A549 (cell line): ENCODE results near the gene CCPG1. TPM values are rescaled to one million over a fixed set of nuclear protein-coding genes. Genes with fewer than 3 reads are reported as not detected.

Source experiments
- ATAC-seq, 2 experiments: fragments of 200-7000 bp in 1 of 2; fragments of >200 bp in 1 of 2; cut with Nextera tagmentation in 1 of 2; cut with Tn5 transposase in 1 of 2; 3 replicates each; pipeline versions ENCODE4 v1.8.0 to v1.9.1; 2018 to 2020; ENCODE audit warnings: mild to moderate bottlenecking in 1 of 2, moderate library complexity in 1 of 2
- CTCF ChIA-PET: fragments of 300-600 bp; sonication (Branson Sonifier 250); formaldehyde crosslinking; extraction: SDS; loops from one replicate; lab custom pipeline; 2021; ENCODE audit warnings: antibody characterized with exemption, inconsistent platforms; lab: Yijun Ruan, JAX
- POLR2A ChIA-PET: fragments of 350-600 bp; formaldehyde crosslinking; extraction: SDS; loops from one replicate; lab custom pipeline; 2021; ENCODE audit warnings: antibody characterized with exemption, inconsistent platforms; lab: Yijun Ruan, JAX
- DNase-seq, 2 experiments: peaks; one replicate each; pipeline versions ENCODE4 v3.0.0 to v3.0.0-alpha.2; 2011 to 2016; ENCODE audit warnings: low read depth in 1 of 2, low spot score in 1 of 2
- FAIRE-seq: peaks from 2 replicates; lab custom pipeline; 2011; peaks lifted over from hg19 to GRCh38; lab: Jason Lieb, UNC
- H3K27ac ChIP-seq, 2 experiments: fragments of >200 bp; sonication (Bioruptor Twin); formaldehyde crosslinking; 3 replicates each; pipeline ENCODE4 v1.5.1; 2016 to 2017
- H3K4me1 ChIP-seq: fragments of >200 bp; sonication (Bioruptor Twin); formaldehyde crosslinking; 3 replicates; pipeline ENCODE4 v1.6.1; 2016
- H3K4me2 ChIP-seq: fragments of >200 bp; sonication (Bioruptor Twin); formaldehyde crosslinking; 3 replicates; pipeline ENCODE4 v1.6.1; 2016
- H3K4me3 ChIP-seq: fragments of >200 bp; sonication (Bioruptor Twin); formaldehyde crosslinking; 3 replicates; pipeline ENCODE4 v1.5.1; 2016
- H3K9me3 ChIP-seq: fragments of >200 bp; sonication (Bioruptor Twin); formaldehyde crosslinking; 3 replicates; pipeline ENCODE4 v1.6.1; 2016
- ATOH8 ChIP-seq: fragments of 250-450 bp; sonication (Bioruptor Pico); IDR thresholded peaks from 2 replicates; pipeline ENCODE4 v1.5.0; 2020; ENCODE audit warnings: low read depth, mild to moderate bottlenecking, moderate library complexity
- CBX8 ChIP-seq: fragments of 200-600 bp; sonication (generic); IDR thresholded peaks from 2 replicates; pipeline ENCODE4 v1.6.1; 2016
- E2F6 ChIP-seq: IDR thresholded peaks from 2 replicates; pipeline ENCODE4 v1.6.1; 2012; ENCODE audit warnings: low read depth, borderline replicate concordance
- EP300 ChIP-seq, 2 experiments: fragments of >200 bp; sonication (Bioruptor Twin); formaldehyde crosslinking; IDR thresholded peaks; 2 replicates in 1 of 2; 3 replicates in 1 of 2; pipeline ENCODE4 v1.6.1; 2016 to 2017
- FOSL2 ChIP-seq, 2 experiments: fragments of 450-650 bp in 1 of 2; fragments of >200 bp in 1 of 2; sonication (Bioruptor Twin) in 1 of 2; formaldehyde crosslinking; IDR thresholded peaks; 2 replicates each; pipeline versions ENCODE4 v1.5.0 to v1.6.1; 2016 to 2020; ENCODE audit warnings: mild to moderate bottlenecking in 1 of 2, moderate library complexity in 1 of 2
- FOXS1 ChIP-seq: fragments of 250-450 bp; sonication (Bioruptor Pico); IDR thresholded peaks from 2 replicates; pipeline ENCODE4 v1.5.0; 2020; ENCODE audit warnings: mild to moderate bottlenecking, moderate library complexity
- GATA3 ChIP-seq: IDR thresholded peaks from 2 replicates; pipeline ENCODE4 v1.6.1; 2012; ENCODE audit warnings: borderline replicate concordance
- HDAC2 ChIP-seq: fragments of 200-600 bp; sonication (generic); IDR thresholded peaks from 2 replicates; pipeline ENCODE4 v1.6.1; 2016
- HOXB13 ChIP-seq: fragments of 250-450 bp; sonication (Bioruptor Pico); IDR thresholded peaks from 2 replicates; pipeline ENCODE4 v1.5.0; 2020; ENCODE audit warnings: low read depth, mild to moderate bottlenecking, moderate library complexity
- MAZ ChIP-seq: fragments of 150-350 bp; IDR thresholded peaks from 2 replicates; pipeline ENCODE4 v1.6.1; 2014; ENCODE audit warnings: antibody characterized with exemption, low read depth, low read length, borderline replicate concordance
- MYC ChIP-seq: IDR thresholded peaks from 2 replicates; pipeline ENCODE4 v1.6.1; 2012; ENCODE audit warnings: mild to moderate bottlenecking, inconsistent platforms, low read length, improper control_type of control experiment, borderline replicate concordance
- PBX3 ChIP-seq: IDR thresholded peaks from 2 replicates; pipeline ENCODE4 v1.6.1; 2012
- POLR2A ChIP-seq: IDR thresholded peaks from 2 replicates; pipeline ENCODE4 v1.6.1; 2012; ENCODE audit warnings: mild to moderate bottlenecking, low read length
- RAD21 ChIP-seq, 2 experiments: fragments of >200 bp in 1 of 2; sonication (Bioruptor Twin) in 1 of 2; formaldehyde crosslinking in 1 of 2; IDR thresholded peaks in 1 of 2; conservative IDR thresholded peaks in 1 of 2; 2 replicates in 1 of 2; 3 replicates in 1 of 2; pipeline ENCODE4 v1.6.1; 2012 to 2018; ENCODE audit warnings: inconsistent platforms in 1 of 2
- RARB ChIP-seq: fragments of 250-450 bp; sonication (Bioruptor Pico); IDR thresholded peaks from 2 replicates; pipeline ENCODE4 v1.8.0; 2021; ENCODE audit warnings: mild to moderate bottlenecking, moderate library complexity
- REST ChIP-seq: fragments of 200-600 bp; sonication (generic); IDR thresholded peaks from 2 replicates; pipeline ENCODE4 v1.6.1; 2016; ENCODE audit warnings: antibody characterized with exemption, mild to moderate bottlenecking, moderate library complexity
- RNF2 ChIP-seq: fragments of 200-600 bp; sonication (generic); IDR thresholded peaks from 2 replicates; pipeline ENCODE4 v1.6.1; 2016; ENCODE audit warnings: low read depth, mild to moderate bottlenecking, antibody characterized with exemption, moderate library complexity, borderline replicate concordance
- USF2 ChIP-seq: fragments of 450-650 bp; IDR thresholded peaks from 2 replicates; pipeline ENCODE4 v1.6.1; 2014; ENCODE audit warnings: antibody characterized with exemption
- ZFP36 ChIP-seq: fragments of 450-650 bp; IDR thresholded peaks from 2 replicates; pipeline ENCODE4 v1.6.1; 2014; ENCODE audit warnings: borderline replicate concordance; ENCODE audit not compliant: partially characterized antibody
- WGBS: methylation state at CpG from one replicate; pipeline ENCODE4 v1.1.6; 2017; ENCODE audit errors: missing lambda C conversion rate; 5-methylcytosine and 5-hydroxymethylcytosine counted together
- polyA plus RNA-seq, 4 experiments: library from polyadenylated mRNA; depleted of rRNA in 3 of 4; stranded (reverse); fragments of >200 nt; fragmentation: RNase III in 1 of 4; extraction: RNeasy Plus Mini Kit Qiagen cat#74134 plus additional on column Dnase treatment in 1 of 4; gene quantifications; 2 replicates in 3 of 4; 3 replicates in 1 of 4; pipeline ENCODE4 v1.2.3, GENCODE V29; 2011 to 2017
- TF ChIP-seq, protein P1 (sequence below): fragments of >200 bp; sonication (Bioruptor Twin); formaldehyde crosslinking; IDR thresholded peaks from 3 replicates; pipeline ENCODE4 v1.5.1; 2016

The CCPG1 gene
- polyA plus RNA-seq, 2 of the 4 experiments (the other 2 are of a cell fraction) = 36.6 to 176 TPM

DNA sequence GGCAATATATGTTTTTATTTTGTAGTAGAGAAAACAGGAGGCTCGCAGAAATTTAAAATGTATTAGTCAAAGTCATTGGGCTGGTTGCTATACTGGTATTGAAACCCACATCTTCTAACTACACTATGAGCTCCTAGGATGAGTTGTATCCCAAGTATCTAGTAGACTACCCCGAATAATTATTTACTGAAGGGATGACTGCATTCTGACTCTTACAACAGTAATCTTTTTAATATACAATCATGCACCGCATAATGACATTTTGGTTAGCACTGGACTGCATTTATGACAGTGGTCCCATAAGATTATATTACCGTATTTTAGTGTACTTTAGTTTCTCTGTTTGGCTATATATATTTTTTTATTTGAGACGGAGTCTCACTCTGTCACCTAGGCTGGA lies 73.8 kb downstream of the CCPG1 start:
- ChIA-PET POLR2A (interaction anchor here (0.5 kb wide), 1 partner anchor 255 kb away, joined by 3 read pairs; no protein-coding TSS in a partner anchor), CTCF (interaction anchor here (1.2 to 2.1 kb wide), 3 partner anchors 15 to 74 kb away, joined by 3 to 6 read pairs (median 5); partner anchors contain the start of genes CCPG1, PIERCE2, PIGB and PIGBOS1)
- peaks cover 2% of the 10 kb centered on the region; the same call in 1 of the 3 replicates for H3K4me1 ChIP-seq
- 64% methylated on average over 5 of the region's 5 CpGs for WGBS
- H3K4me3 ChIP-seq = no peak overlapping the region
- DNase-seq (no peak), FAIRE-seq (no peak), ATAC-seq (no peak)
- H3K4me2 ChIP-seq = no peak overlapping the region
- no peak overlapping the region for H3K27ac ChIP-seq
- H3K9me3 ChIP-seq = no peaks in the 10 kb centered on the region
- no peak for TF ChIP-seq EP300 (IDR thresholded peaks at IDR 0.05)
- no peak for TF ChIP-seq FOSL2 (IDR thresholded peaks at IDR 0.05)
- no peak for TF ChIP-seq FOSL2 (CRISPR knock-in tag; IDR thresholded peaks at IDR 0.05)
- no peak for TF ChIP-seq RNF2
- no peak for TF ChIP-seq PBX3
- no peak for TF ChIP-seq ATOH8
- no peak for TF ChIP-seq RARB (CRISPR knock-in tag)
- no peak for TF ChIP-seq USF2
- no peak for TF ChIP-seq HDAC2
- no peak for TF ChIP-seq FOXS1 (CRISPR knock-in tag)
- no peak for TF ChIP-seq REST
- TF ChIP-seq GATA3 = no peak
- TF ChIP-seq RAD21 (conservative IDR thresholded peaks at IDR 0.05 in 1 of 2, IDR thresholded peaks at IDR 0.05 in 1 of 2) = no peak
- no peak for TF ChIP-seq MYC
- no peak for TF ChIP-seq E2F6
- TF ChIP-seq HOXB13 = no peak
- TF ChIP-seq, protein P1, sequence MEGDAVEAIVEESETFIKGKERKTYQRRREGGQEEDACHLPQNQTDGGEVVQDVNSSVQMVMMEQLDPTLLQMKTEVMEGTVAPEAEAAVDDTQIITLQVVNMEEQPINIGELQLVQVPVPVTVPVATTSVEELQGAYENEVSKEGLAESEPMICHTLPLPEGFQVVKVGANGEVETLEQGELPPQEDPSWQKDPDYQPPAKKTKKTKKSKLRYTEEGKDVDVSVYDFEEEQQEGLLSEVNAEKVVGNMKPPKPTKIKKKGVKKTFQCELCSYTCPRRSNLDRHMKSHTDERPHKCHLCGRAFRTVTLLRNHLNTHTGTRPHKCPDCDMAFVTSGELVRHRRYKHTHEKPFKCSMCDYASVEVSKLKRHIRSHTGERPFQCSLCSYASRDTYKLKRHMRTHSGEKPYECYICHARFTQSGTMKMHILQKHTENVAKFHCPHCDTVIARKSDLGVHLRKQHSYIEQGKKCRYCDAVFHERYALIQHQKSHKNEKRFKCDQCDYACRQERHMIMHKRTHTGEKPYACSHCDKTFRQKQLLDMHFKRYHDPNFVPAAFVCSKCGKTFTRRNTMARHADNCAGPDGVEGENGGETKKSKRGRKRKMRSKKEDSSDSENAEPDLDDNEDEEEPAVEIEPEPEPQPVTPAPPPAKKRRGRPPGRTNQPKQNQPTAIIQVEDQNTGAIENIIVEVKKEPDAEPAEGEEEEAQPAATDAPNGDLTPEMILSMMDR = no peak
- TF ChIP-seq POLR2A = no peak
- TF ChIP-seq ZFP36 = no peak
- TF ChIP-seq CBX8 = no peak
- TF ChIP-seq MAZ = no peak
